C1 segment of cervical spinal cord (tissue), 14 donors: ENCODE results near the gene EYS.
"Not testable (repeated sequence)": the region's sequence is repeated elsewhere in the genome, so short reads cannot be mapped to it uniquely, and the experiment has no call there.

ENCODE experiments used
- DNase-seq, 14 donors: peaks; one replicate each; lab custom pipeline; 2025; lab: John Stamatoyannopoulos, UW

EYS gene

GRCh38 chr6:63797721-63798120, 1909.3 kb downstream of the EYS start:
- DNase-seq = no peak

- no peak for DNase-seq
These were observed 1911.2 kb downstream of the EYS start for GRCh38 chr6:63795826-63796225.

GRCh38 chr6:63795006-63795405, 1912.0 kb downstream of the EYS start:
- DNase-seq = no peak

GRCh38 chr6:63793465-63794137, 1913.4 kb downstream of the EYS start:
- no peak for DNase-seq

- no peak for DNase-seq
These were observed 1914.1 kb downstream of the EYS start for GRCh38 chr6:63792736-63793464.

GRCh38 chr6:63790334-63790733, 1916.7 kb downstream of the EYS start:
- no peak for DNase-seq

- DNase-seq = no peak
These were observed 1917.3 kb downstream of the EYS start for GRCh38 chr6:63789699-63790098.

- no peak for DNase-seq
These were observed 1918.5 kb downstream of the EYS start for GRCh38 chr6:63788569-63788968.

- DNase-seq = no peak
These were observed 1920.0 kb downstream of the EYS start for GRCh38 chr6:63787021-63787420.

- DNase-seq = no peak
These were observed 1922.0 kb downstream of the EYS start for GRCh38 chr6:63785006-63785405.

GRCh38 chr6:63783096-63783495, 1923.9 kb downstream of the EYS start:
- DNase-seq = no peak

- no peak for DNase-seq
These were observed 1932.1 kb downstream of the EYS start for GRCh38 chr6:63774961-63775360.

GRCh38 chr6:63773200-63773599, 1933.8 kb downstream of the EYS start:
- no peak for DNase-seq

- DNase-seq = no peak
These were observed 1941.2 kb downstream of the EYS start for GRCh38 chr6:63765828-63766227.

- no peak for DNase-seq
These were observed 1942.6 kb downstream of the EYS start for GRCh38 chr6:63764318-63764916.

- DNase-seq = no peak
These were observed 1946.8 kb downstream of the EYS start for GRCh38 chr6:63760199-63760598.

- DNase-seq = no peak
These were observed 1947.4 kb downstream of the EYS start for GRCh38 chr6:63759605-63760105.

- DNase-seq = no peak
These were observed 1949.2 kb downstream of the EYS start for GRCh38 chr6:63757826-63758225.

GRCh38 chr6:63757275-63757674, 1949.8 kb downstream of the EYS start:
- DNase-seq = not testable (repeated sequence)

- no peak for DNase-seq
These were observed 1956.6 kb downstream of the EYS start for GRCh38 chr6:63750400-63750799.

- no peak for DNase-seq
These were observed 1961.2 kb downstream of the EYS start for GRCh38 chr6:63745784-63746183.

GRCh38 chr6:63744810-63745209, 1962.2 kb downstream of the EYS start:
- DNase-seq = no peak

GRCh38 chr6:63743691-63744090, 1963.3 kb downstream of the EYS start:
- DNase-seq = no peak
